HG03439 (cell line): ENCODE data around the gene TRIM27.
"Not testable (repeated sequence)": the region's sequence is repeated elsewhere in the genome, so short reads cannot be mapped to it uniquely, and the experiment has no call there.

Experiments
- ATAC-seq: cut with Tn5 transposase; IDR thresholded peaks from one replicate; pipeline ENCODE4 v1.9.1; 2021; ENCODE audit warnings: mild to moderate bottlenecking, moderate library complexity; ENCODE audit not compliant: unreplicated experiment

TRIM27 gene

DNA sequence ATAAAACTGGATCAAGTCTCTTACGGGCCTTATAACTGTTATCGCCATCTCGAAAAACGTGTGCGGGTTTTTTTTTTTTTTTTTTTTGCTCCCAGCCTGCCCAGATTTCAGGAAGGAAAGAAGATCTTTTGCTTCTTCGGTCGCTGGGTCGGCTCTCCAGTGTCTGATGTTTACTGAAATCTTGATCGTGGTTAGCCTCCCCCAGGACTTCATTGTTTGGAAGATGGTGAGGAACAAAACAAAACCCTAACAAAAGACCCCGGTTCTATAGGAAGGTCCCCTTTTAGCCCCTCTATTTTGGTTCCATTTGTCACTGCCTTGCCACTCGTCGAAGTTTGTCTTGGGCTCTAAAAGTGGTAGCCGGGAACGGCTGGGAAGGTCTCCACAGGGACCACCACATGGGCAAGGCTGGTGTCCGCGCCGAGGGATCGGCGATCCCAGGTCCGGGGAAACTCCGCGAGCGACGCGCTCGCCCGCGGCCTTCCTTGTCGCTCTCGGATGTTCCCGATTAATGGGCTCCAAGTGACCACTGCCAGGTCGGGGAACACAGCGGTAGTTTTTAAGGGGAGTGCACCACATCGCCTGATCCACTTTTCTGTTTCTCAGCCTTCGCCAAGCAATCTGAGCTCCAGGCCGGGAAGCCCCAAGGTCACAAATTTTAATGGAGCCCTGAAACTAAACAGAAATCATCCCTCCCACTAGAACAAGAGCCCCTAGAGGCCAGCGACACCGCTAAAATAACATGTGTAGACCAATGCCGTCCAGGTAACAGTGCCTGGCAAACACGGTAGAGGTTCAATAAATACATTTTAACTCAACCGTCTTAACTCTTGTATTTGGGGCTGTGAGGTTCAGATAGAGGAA, 27.0 kb downstream of the TRIM27 start:
- ATAC-seq: peak; percentile 22

GRCh38 chr6:28895131-28895812, 28.5 kb downstream of the TRIM27 start:
- ATAC-seq: peak; percentile 62

- no peak for ATAC-seq
Measured at GRCh38 chr6:28893172-28893799, 30.5 kb downstream of the TRIM27 start.

- ATAC-seq: no peak
Measured at GRCh38 chr6:28892525-28892924, 31.3 kb downstream of the TRIM27 start.

- ATAC-seq: no peak
Measured at GRCh38 chr6:28887796-28888496, 35.8 kb downstream of the TRIM27 start.

DNA sequence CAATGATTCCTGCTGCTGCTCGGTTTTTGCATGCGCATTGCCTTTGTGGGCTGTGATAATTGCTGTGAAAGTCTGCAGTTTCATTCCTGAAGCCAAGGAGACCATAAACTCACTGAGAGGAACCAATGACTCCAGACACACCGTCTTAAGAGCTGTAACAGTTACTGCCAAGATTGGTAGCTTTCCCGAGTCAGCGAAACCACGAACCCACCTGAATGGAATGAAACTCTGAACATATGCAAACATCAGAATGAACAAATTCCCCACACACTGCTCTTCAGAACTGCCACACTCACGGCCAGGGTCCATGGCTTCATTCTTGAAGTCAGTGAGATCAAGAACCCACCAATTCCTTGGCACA, 37.7 kb downstream of the TRIM27 start:
- ATAC-seq: no peak

DNA sequence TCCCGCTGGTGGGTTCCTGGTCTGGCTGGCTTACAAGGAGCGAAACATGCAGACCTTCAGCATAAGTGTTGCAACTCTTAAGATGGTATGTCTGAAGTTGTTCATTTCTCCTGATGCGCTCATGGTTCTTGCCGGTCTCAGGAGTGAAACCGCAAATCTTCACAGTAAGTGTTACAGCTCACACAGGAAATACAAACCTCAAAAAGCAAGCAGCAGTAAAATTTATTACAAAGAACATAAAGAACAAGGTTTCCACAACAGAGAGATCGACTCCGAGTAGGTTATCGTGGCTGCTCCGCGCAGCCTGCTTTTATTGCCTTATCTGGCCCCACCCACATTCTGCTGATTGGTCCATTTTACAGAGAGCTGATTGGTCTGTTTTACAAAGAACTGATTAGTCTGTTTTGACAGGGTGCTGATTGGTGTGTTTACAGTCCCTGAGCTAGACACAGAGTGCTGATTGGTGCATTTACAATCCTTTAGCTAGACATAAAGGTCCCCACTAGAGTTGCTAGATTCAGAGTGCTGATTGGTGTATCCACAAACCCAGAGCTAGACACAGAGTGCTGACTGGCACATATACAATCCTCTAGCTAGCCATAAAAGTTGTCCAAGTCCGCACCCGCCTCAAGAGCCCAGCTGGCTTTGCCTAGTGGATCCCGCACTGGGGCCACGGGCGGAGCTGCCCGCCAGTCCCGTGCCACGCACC, 39.2 kb downstream of the TRIM27 start:
- ATAC-seq: no peak

- ATAC-seq: no peak
Measured at GRCh38 chr6:28880894-28881780, 42.6 kb downstream of the TRIM27 start.

DNA sequence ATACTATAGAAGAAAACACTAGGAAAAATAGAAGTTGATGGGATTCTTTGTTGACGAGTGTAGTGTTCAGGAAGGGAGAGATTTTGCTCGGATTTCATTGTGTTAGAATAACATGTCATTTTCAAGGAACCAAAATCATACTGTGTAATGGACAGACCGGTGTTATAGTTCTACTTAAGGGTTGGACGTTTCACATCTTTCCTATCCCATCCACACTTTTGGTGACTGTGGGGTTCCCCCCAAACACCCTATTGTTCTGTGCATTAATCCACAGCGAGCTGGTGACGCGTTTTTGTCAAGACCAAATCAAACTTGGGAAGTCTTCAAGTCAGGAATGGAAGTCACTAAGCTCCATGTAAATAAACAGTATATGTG, 43.3 kb downstream of the TRIM27 start:
- ATAC-seq: no peak

DNA sequence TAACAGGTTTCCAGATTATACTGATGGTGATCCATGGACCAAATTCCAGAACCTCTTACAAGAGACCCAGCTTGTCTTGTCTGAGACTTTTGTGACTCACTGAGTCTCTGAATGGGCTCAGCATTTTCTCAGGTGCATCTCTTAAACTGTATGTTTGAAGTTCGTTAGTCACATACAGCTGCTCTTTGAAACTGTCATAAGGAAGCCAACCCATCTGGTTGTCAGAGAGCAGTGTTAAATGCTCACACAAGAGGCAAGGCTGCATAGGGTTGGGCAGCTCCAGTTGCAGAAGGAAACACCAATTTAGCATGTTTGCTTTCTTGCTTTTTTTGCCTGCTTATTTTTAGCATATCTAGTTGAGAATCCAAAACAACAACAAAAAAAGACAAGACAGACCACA, 47.1 kb downstream of the TRIM27 start:
- ATAC-seq: no peak

DNA sequence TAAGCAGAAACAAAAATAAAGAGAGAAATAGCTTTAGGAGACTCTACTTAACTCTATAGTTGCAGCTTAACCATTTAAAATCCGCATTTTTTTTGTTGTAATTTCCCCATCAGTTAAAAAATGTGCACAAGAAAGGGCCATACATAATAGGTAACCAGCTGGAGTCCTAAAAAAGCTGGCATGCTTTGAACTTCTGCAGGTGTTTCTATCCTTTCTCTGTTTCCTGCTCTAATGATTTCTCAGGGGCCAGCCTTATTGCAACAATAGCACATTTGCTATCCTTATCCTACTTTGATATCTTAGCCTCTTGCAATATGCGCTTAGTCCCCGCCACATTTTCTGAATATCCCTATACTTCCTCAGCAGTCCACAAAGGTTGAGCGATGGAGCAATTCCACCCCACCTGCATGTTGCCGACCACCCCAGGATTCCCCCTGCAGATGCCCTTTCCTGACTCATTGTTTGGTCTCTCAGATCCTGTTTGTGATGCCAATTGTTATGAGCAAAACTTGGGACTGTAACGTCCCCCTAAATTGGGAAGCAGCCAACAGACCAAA, 48.5 kb downstream of the TRIM27 start:
- ATAC-seq: no peak

GRCh38 chr6:28872157-28872817, 51.5 kb downstream of the TRIM27 start:
- ATAC-seq: not testable (repeated sequence)

DNA sequence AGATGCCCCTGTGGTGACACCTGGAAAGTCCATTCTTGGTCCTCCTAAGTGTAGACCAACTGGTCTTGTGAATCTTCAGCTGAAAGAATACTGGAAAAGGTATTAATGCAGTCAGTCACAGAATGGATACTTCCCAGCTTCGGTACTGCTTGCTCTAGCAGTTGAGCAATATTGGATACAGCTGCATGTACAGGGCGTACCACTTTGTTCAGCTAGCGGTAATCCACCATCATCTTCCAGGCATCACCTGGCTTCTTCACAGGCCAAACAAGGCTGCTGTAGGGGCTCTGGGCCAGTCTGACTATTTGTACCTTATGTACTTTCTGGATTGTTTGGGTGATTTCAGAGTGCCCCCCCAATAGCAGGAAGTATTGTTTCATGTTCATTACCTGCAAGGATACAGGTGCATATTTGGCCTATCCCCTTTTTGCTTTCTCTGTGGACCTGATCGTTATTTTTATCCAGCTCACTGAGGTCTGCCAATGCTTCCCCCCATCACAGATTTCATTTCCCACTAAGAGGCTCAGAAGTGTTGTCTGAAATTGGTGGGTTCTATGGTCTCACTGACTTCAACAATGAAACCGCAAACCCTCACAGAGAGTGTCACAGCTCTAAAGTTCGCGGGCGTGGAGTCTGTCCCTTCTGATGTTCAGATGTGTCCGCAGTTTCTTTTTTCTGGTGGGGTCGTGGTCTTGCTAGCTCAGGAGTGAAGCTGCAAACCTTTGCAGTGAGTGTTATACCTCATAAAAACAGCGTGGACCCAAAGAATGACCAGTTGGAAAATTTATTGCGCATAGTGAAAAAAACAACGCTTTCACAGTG, 52.2 kb downstream of the TRIM27 start:
- ATAC-seq: no peak

GRCh38 chr6:28868873-28869272, 54.9 kb downstream of the TRIM27 start:
- ATAC-seq: no peak

- no peak for ATAC-seq
Measured at GRCh38 chr6:28867086-28867409, 56.7 kb downstream of the TRIM27 start.

- not testable (repeated sequence) for ATAC-seq
Measured at GRCh38 chr6:28866205-28867085, 57.3 kb downstream of the TRIM27 start.
